IPS-18c (cell line): ENCODE data around the gene FUT2.
"Not testable (repeated sequence)": the region's sequence is repeated elsewhere in the genome, so short reads cannot be mapped to it uniquely, and the experiment has no call there.

Experiments
- H3K4me3 ChIP-seq: 2 replicates; pipeline ENCODE4 v1.7.0; 2013; ENCODE audit warnings: low read depth, mild to moderate bottlenecking, low read length, moderate library complexity; ENCODE audit not compliant: insufficient read depth
- H3K9me3 ChIP-seq: one replicate; pipeline ENCODE4 v1.6.1; 2013; ENCODE audit warnings: mild to moderate bottlenecking, low read length, moderate library complexity; ENCODE audit not compliant: control insufficient read depth, insufficient read depth

The FUT2 gene

DNA sequence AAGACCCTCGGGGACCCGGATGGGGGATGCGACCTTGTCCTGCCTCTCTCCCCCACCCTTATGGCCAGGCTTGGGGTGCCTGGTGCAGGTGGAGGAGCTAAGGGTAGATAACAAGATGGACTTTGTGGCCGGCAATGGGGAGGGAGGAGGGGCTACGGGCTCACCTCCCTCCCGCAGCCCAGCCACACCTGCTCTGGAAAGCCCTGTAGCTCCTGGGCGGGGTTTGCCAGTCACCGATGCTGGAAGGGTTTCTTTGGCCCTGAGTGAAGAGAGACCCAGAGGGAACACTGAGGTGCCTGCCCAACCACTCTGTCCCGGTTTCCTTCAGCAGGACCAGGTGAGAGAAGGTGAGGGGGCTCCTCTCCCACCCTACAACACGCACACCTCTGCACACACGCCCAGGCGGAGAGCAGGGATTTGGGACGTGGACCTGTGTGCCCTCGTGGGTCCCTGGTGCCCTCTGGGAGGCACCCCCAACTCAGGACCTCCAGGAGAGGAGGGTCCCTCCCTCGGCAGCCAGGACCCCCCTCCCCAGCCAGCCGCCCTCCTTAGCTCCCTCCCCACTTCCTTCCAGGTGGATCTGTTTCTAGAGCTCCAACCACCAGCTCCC, at the start of gene FUT2:
Gene FUT2 (plus strand): TSS at position 229 of the 610 bp plus-strand sequence. CDS start 6,986 bp downstream, outside the sequence.
- H3K4me3 ChIP-seq: peak within 1 kb of the TSS; percentile 85
- H3K9me3 ChIP-seq: peaks cover 2% of the 10 kb centered on the region

DNA sequence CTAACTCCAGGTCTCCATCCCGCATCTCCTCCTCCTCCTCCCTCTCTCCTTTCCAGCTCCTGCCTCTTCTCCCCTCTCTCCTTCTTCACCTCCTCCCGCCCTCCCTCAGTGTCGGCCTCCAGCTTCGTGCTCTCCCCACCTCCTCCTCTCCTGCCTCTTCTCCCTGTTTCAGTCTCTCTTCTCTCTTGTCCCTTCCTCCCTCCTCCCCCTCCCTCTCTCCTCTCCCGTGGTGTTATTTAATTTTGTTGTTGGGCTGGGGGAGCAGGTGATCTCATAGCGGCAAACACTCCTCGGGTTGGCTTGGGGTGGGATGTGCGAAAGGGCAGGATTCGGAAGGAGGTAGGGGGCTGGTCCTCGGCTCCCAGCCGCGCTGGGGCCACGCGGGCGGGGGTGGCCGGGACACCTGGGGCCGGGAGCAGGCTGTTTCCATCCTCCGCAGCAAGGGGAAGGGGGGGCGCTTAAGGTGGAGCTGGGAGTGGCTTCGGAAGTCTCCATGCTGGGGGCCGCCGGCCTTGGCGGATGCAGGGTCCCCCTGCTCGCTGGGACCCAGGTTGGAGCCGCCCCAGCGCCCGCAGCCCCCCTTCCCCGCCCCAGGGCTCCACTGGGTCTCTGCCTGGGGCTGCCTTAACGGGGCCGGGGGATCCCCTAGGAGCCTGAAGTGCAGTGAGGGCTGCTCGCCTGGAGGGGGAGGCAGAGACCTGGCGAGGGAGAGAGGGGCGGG, 49.6 kb upstream of the FUT2 start, which contains the start of gene CA11:
Gene CA11 (minus strand): TSS at position 187 of the 721 bp plus-strand sequence. CDS start 555 bp downstream, outside the sequence.
- H3K4me3 ChIP-seq: peak within 1 kb of the TSS; percentile 84
- H3K9me3 ChIP-seq: no peaks in the 10 kb centered on the region

DNA sequence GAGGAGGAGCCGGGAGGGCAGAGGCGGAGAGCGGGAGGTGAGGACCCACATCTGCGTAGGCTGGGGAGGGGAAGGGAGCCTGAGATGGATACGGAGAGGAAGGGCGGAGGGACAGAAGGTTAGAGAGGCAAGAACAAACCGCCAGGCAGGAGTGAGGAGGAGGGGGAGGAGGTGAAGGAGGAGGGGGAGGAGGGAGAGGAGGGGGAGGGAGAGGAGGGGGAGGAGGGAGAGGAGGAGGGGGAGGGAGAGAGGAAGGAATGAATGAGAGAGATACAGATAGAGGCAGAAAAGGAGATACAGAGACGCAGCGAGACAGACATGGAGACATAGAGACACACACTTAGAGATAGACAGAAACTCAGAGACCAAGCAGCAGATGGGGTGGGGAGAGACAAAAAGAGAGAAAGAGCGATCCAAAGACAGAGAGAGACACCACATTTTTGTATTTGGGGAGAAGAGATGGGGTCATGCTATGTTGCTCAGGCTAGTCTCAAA, 49.0 kb upstream of the FUT2 start:
- H3K9me3 ChIP-seq: no peaks in the 10 kb centered on the region
- H3K4me3 ChIP-seq: peak overlapping the region; percentile 84; the same call in 1 of the 2 replicates

DNA sequence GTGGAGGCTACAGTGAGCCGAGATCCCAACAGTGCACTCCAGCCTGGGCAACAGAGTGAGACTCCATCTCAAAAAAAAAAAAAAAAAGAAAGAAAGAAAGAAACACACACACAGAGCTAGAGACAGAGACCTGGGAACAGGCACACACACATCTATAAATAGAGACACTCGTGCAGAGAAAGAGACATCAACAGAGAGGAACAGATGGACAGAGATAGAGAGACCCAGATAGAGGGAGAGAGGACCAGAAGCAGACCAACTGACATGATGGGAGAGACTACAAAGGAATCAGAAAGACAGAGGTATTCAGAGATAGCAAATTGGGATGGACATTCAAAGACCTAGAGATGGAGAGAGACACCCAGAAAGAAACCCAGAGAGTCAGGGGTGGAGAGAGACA, 47.6 kb upstream of the FUT2 start:
- Histone ChIP-seq H3K4me3 (no peak overlapping the region), H3K9me3 (no peaks in the 10 kb centered on the region)

DNA sequence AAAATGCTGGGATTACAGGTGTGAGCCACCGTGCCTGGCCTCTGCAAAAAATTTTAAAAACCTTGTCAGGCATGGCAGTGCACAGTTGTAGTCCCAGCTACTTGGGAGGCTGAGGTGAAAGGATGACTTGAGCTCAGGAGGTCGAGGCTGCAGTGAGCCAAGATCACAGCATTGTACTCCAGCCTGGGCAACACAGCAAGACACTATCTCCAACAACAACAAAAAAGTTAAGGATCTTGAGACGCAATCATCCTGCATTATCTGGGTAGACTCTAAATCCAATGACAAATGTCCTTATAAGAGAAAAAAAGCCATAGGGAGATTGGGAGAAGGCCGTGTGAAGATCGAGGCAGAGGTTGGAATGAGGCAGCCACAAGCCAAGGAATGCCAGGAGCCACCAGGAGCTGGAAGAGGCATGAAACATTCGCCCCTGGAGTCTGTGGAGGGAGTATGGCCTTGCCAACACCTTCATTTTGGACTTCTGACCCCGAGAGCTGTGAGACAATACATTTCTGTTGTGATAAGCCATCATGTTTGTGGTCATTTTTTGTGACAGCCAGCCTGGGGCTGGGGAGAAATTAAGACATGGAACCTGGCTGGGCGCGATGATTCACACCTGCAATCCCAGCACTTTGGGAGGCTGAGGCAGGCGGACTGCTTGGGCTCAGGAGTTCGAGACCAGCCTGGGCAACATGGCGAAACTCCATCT, 44.6 kb upstream of the FUT2 start:
- H3K9me3 ChIP-seq: no peaks in the 10 kb centered on the region
- no peak overlapping the region for H3K4me3 ChIP-seq

DNA sequence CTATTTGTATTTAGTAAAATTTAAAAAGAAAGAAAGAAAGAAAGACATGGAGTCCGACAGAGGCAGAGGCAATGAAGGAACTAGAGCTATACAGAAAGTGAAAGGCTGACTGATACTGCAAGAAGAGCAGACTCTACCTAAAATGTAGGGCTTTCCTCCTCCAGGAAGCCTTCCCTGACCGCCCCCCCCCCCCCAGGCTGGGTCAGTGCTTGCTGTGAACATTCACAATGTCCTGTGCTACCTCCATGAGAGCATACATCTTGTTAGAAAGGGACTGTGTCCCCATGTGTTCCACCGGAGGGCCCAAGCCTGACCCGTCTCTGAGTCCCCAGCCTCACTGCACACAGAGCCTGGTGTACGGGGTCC, 44.1 kb upstream of the FUT2 start:
- Histone ChIP-seq H3K9me3 (no peaks in the 10 kb centered on the region), H3K4me3 (no peak overlapping the region)

DNA sequence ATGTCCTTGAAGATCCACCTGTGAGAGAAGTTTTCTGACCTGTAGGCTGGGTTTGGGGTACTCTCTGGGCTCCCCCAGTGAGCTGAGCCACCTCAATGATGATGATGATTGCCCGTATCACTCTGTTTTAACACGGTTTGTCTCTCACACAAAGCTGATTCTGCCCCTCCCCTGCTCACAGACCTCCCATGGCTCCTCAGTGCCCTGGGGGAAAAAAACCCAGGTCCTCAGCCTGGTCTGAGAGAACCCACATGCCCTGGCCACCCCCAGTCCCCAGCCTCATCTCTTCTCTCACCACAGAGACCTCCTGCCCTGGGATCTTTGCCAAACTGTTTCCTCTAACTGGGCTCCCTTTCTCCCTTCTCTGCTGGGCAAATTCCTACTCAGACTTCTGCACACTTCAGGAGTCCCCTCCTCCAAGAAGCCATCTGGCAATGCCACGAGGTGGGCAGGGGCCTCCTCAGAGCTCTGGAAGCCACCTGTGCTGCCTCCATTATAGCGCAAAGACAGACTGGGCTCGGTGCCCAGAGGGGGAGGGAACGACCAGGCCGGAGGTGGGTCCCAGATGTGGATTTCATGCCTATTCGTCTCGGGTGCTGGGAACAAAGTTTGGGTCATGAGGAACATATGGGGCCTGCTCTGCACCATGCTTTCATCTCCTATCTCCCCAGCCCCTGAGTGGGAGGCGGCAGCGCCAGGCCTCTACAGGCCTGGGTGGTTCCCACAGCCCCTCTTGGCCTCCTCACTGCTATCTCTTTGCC, 41.3 kb upstream of the FUT2 start:
- H3K9me3 ChIP-seq: no peaks in the 10 kb centered on the region

DNA sequence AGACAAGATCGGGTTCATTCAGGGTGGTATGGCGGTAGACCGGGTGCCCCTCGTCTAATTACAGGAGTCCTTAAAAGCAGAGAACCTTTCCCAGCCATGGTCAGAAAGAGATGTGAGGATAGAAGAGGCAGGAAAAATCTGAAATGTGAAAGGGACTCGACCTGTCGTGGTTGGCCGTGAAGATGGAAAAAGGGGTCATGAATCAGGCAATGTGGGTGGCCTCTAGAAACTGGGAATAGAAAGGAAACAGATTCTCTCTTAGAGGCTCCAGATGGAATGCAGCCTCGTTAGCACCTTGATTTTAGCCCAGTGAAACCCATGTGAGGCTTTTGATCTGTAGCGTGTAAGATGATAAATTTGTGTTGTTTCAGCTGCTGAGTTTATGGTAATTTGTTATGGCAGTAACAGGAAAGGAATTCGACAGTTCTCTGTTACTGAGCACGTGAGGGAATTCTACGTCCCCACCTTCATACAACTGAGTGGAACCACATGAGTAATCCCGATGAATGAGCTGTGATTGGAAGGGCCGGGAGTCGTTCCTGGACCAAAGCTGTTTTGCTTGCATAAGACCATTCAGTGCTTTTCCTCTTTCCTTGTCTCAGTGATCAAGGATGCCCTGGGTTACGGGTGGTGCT, 38.8 kb upstream of the FUT2 start:
- Histone ChIP-seq H3K9me3 (no peaks in the 10 kb centered on the region), H3K4me3 (no peak overlapping the region)

More for the DNA sequence above, 41.3 kb upstream of the FUT2 start:
- H3K4me3 ChIP-seq: no peak overlapping the region

DNA sequence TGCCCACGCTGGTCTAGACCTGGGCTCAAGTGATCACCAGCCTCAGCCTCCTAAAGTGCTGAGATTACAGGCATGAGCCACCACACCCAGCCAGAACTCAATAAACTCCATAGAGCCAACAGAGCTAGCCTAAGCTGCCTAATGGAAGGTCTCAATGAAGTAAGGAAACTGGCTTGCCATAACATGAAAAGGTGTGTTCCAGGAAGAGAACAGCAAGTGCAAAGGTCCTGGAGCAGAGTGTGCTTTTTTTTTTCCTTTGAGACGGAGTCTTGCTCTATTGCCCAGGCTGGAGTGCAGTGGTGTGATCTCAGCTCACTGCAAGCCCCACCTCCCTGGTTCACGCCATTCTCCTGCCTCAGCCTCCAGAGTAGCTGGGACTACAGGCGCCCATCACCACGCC, 37.9 kb upstream of the FUT2 start:
- not testable (repeated sequence) for H3K4me3 ChIP-seq, H3K9me3 ChIP-seq

DNA sequence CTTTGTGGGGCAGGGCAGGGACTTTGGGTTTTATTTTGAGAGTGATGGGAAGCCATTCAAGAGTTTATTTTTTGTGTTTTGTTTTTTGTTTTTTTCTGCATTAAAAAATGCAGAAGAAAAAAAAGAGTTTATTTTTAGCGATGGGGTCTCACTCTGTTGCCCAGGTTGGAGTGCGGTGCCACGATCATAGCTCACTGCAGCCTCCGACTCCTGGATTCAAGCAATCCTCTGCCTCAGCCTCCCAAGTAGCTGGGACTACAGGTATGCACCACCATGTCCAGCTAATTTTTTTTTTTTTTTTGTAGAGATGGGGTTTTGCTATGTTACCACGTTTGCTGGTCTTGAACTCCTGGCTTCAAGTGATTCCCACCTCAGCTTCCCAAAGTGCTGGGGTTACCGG, 37.3 kb upstream of the FUT2 start:
- Histone ChIP-seq H3K4me3 (no peak overlapping the region), H3K9me3 (no peaks in the 10 kb centered on the region)

DNA sequence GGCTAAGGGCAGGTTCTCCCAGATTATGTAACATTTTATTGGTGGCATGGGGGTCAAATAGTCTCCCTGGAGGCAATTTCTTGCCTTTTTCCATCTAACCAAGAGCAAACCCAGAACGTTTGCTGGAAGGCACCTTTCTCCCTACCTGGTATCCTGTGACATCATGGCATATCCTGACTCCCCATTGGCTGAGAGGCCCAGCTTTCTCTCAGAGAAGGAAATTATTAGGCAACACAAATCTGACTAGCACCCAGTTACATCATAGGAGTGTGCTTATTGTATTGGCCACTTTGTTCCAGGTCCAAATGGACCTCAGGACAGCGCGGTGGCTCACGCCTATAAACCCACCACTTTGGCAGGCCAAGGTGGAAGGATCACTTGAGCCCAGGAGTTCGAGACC, 36.0 kb upstream of the FUT2 start:
- H3K9me3 ChIP-seq: no peaks in the 10 kb centered on the region
- no peak overlapping the region for H3K4me3 ChIP-seq

DNA sequence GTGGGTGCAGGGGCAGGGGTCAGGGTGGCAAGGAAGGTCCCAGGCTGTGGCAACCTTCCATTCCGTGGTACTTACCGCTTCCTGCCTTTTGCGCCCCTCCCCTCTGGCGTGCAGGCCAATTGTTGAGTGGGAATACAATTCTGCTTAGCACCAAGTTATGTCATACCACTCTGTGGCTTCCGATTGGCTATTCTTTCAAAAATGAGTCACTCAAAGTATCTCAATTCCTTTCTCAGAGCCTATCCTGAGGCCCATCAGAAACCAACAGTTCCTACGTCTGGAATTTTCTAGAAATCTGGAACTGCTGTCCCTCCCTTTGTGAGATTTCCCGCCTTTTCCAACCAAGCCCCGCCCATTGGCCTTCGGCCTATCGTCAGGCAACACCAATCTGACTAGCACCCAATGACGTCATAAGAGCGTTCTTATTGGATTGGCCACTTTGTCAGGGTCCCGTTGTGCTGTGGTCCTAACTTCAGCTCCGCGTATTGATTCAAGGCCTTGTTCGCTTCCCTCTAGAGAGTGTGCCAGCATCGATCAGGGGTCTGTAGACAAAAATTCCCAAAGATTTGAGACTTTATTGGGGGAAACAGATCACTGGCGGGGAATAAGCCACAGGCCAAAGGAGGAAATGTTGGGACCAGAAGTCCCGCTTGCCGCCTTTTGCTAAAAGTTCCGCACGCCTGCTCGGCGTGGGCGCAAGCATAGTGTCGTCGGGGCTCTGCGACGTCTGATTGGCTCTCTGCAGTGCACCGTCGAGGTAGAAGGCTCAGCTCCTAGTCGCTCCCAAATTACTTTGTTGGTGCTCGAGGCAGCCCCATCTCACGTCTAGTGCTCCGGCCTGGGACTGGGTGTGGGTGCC, 34.7 kb upstream of the FUT2 start:
- H3K4me3 ChIP-seq: no peak overlapping the region
- no peaks in the 10 kb centered on the region for H3K9me3 ChIP-seq

DNA sequence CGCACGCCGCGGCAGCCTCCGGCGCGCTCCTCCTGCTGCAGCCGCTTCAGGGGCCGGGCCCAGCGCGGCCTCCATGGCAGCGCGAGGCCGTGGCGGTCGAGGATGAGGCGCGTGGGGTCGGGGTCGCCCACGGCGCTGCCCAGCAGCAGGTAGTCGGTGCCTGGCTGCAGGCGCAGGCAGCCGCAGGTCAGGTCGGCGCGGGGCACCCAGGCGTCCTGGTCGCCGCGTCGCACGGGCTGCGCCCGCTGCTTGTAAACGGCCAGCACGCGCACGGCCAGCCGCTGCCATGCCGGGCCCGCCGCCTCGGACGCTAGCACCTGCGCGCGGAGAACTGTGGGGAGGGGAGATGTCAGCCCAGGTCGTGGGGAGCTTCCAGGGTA, 34.1 kb upstream of the FUT2 start:
- no peak overlapping the region for H3K4me3 ChIP-seq
- H3K9me3 ChIP-seq: no peaks in the 10 kb centered on the region

DNA sequence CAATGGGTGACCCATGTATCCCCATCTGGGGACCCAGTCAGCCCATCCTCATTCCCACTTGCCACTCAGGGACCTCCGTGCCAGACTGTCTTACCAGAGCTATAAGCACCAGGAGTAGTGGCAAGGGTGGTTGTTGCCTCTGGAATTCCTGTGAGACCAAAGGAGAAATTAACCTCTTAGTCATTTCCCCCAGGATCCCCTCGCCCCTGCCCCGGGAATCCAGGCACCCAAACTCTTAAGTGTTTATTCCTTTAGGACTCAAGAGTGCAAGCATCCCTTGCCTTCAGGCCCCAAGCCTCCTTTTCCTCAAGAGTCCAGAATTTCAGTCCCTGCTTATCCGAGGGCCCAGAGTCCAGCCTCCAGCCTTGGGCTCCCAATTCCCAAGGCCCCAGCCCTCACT, 32.1 kb upstream of the FUT2 start:
- Histone ChIP-seq H3K4me3 (no peak overlapping the region), H3K9me3 (no peaks in the 10 kb centered on the region)

DNA sequence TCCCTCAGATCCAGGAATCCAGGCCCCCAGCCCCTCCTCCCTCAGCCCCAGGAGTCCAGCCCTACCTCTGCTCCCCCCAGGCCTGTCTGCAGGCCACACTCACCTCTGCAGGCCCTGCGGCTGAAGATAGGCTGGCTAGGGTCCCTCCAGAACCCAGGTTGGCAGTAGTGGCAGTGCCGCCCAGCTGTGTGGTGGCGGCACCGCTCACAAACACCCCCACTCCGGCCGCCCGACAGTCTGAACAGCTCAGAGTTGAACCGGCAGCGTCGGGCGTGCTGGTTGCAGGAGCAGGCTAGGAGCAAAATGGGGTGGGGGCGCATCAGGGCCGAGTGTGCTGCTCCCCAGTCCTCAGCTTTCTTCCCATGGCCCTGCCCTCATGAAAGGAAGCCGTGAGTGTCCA, 31.3 kb upstream of the FUT2 start:
- Histone ChIP-seq H3K9me3 (no peaks in the 10 kb centered on the region), H3K4me3 (no peak overlapping the region)

DNA sequence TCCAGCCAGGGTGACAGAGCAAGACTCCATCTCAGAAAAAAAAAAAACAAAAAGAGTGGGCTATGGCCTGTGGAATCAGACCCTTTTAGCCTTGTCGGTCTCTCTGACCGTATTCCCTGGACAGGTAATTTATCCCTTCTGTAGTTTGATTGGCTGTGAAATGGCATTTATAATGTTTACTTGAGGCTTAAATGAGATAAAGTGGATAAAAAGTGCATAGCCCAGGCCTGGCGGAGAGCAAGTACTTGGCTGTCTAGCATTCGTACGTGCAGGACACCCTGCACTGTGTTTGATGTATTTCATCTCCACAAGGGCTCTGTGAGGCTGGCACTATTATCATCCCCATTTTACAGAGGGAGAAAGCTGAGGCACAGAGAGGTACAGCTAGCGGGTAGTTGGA, 30.0 kb upstream of the FUT2 start:
- no peak overlapping the region for H3K4me3 ChIP-seq
- no peaks in the 10 kb centered on the region for H3K9me3 ChIP-seq
